Measurements from ENCODE around the gene PALLD.
A peak's percentile ranks its signal among the peaks of the same experiment; 100 is the strongest.
"Not testable (repeated sequence)": the region's sequence is repeated elsewhere in the genome, so short reads cannot be mapped to it uniquely, and the experiment has no call there.

The PALLD gene

GRCh38 chr4:168678751-168679366, 182.0 kb downstream of the PALLD start:
- no peak for DNase-seq (ENCODE audit: low spot score)

GRCh38 chr4:168679397-168679796, 182.5 kb downstream of the PALLD start:
- DNase-seq (ENCODE audit: low spot score): no peak

DNA sequence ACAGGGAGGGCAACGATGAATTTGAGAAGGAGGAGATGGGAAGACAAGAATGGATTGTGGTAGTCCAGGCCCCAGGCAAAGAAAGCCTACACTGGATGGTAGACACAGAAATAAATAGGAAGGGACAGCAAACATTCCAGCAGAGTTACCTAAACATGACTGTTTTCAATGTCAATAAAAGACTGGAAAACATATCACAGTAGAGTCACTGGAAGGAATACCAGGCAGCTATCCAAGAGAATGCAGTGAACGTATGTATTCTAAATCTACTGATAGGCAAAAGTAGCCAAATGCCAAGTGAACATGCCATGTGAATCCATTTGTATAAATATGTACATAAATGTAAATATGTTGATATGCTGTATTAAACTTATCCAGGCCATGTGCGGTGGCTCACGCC, 183.0 kb downstream of the PALLD start:
- no peak for DNase-seq (ENCODE audit: low spot score)

- no peak for DNase-seq (ENCODE audit: low spot score)
Observed at GRCh38 chr4:168682898-168683500, 186.1 kb downstream of the PALLD start.

GRCh38 chr4:168683595-168683994, 186.7 kb downstream of the PALLD start:
- DNase-seq (ENCODE audit: low spot score): no peak

GRCh38 chr4:168685136-168685809, 188.4 kb downstream of the PALLD start:
- DNase-seq (ENCODE audit: low spot score): peak; percentile 16

DNA sequence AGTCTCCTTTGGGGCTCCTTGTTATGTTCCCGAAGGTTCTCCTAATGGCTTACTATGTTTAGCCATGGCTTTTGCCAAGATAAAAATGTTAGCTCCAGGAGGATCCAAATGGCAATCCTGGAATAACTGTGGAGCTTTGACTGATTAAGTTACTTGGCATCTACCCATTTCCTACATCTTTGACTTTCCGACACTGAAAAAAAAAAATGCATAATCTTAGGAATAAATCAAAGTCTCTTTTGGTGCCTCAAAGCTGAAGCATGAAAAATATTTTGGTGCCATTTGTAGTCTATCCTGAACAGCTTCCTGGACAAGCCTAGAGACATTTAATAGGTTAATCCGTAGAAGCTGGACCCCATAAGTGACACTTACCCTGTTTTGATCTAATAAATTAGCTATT, 191.7 kb downstream of the PALLD start:
- DNase-seq (ENCODE audit: low spot score): no peak

DNA sequence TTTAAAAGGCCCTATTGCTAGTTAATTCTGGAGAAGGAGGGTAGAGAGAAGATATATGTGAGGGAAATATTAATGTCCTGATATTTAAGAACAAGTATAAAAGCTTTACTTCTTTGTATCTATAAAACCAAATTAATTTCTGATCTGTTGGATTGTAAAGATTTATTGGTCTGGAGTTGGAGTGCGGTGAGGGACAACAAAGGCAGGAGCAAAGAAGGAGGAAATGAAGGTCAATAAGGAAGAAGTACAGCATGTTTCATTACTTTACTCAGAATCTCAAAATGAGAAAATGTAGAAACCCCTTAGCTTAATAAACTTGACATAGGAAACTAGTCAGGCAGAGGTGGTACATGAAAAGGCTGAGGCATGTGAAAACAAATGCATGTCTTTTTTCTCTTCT, 192.9 kb downstream of the PALLD start:
- no peak for DNase-seq (ENCODE audit: low spot score)

GRCh38 chr4:168690199-168690598, 193.3 kb downstream of the PALLD start:
- no peak for DNase-seq (ENCODE audit: low spot score)

DNA sequence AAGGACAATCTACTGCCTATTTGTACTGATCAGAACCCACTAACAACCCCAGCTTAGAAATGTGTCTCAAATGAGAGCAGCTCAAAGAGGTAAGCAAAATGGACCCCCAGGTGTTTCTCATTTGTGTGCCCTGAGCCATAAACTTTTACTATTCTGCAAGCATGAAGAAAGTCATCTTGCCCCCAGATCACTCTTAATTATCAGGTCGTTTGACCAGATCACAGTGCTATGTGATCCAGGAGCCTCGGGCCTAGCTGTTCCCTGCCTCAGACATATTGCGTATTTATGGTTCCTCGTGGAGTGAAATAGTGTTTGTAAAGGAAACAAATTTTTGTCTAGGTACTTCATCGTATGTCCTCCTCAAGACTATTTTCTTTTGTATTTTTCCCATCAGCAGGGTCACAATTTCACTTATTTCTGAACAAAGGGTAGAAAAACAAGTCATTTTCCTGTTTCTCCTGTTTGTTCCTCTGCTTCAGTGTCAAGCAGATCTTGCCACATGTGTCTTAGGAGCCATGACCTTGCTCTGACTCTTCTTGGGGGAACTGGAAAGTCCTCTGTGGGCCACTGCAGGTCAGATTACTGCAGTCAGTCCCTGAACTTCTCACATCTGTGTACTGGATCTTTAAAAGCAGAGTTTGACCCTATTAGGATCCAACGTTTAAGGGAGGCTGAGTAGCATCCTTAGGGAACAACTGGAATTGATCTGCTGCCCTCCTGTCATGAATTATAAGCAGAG, 194.9 kb downstream of the PALLD start:
- DNase-seq (ENCODE audit: low spot score): no peak

DNA sequence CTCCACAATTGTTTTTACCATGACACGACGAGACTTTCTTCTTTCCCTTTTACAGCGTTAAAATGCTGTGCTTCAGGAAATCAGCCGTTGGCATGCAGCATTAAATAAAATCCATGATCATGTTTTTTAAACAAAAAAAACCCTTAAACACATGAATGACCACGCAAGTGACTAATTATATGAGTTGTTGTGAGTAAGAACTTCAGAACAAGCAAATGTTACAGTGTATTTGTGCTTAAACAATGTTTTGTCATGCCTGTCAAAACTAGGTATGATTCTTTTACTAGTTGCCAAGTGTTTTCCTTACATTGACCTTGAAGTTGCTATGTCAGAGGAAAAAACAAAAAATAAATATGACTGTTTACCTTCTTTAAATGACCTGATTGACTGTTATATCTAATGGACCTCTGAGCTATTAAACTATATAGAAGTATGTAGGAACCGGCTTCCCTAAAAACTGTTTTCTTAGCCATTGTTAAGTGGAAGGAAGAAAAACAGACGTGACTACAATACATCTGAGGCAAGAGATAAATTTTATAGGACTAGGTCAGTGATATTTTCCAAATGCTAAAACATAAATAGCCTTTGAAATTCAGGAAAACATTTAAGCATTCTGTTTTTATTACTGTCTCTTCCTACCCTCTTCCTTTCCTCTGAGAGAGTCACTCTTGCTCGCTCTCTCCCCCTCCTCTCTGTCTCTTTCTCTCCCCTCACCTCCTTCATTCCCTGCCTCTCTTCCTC, 197.1 kb downstream of the PALLD start:
- DNase-seq (ENCODE audit: low spot score): no peak

- DNase-seq (ENCODE audit: low spot score): no peak
Observed at GRCh38 chr4:168694667-168695066, 197.8 kb downstream of the PALLD start.

DNA sequence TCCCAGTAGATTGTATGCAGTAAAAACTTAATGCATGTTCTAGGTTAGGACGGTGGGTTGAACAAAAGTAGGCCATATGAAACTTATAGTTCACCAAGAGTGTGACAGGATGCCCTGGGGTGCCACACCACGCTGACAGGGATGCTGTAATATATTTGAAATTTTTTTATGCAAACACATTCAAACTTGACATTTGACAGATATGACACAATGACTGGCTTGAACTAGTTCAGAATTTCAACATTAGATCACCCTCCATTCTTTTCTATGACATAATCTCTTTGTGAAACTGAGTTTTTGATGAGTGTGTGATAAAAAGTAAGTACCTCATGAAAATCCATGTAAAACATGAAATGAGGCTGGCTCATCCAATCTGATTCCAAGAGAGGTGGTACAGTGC, 198.4 kb downstream of the PALLD start:
- no peak for DNase-seq (ENCODE audit: low spot score)

- no peak for DNase-seq (ENCODE audit: low spot score)
Observed at GRCh38 chr4:168696280-168696679, 199.4 kb downstream of the PALLD start.

GRCh38 chr4:168696826-168697225, 200.0 kb downstream of the PALLD start:
- DNase-seq (ENCODE audit: low spot score): no peak

- DNase-seq (ENCODE audit: low spot score): no peak
Observed at GRCh38 chr4:168699224-168699878, 202.5 kb downstream of the PALLD start.

GRCh38 chr4:168701061-168701460, 204.2 kb downstream of the PALLD start:
- no peak for DNase-seq (ENCODE audit: low spot score)

- not testable (repeated sequence) for DNase-seq (ENCODE audit: low spot score)
Observed at GRCh38 chr4:168702581-168703087, 205.8 kb downstream of the PALLD start.

DNA sequence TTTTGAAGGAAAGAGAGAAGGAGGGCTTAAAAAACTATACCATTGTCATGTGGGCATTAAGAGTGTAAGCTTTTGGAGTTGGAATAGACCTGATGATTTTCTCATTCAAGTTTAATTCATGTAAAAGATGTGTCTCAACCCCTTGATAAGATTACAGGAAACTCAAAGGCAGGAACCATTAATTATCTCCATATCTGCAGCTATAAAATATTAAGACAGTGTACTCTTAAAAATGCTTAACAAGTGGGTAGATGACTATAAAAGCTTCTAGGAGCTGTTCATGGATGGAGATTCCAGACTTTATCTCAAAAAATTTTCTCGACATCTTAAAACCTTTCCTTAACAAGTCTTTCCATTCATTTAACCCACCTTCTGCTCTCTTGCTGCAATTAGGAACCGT, 208.3 kb downstream of the PALLD start:
- DNase-seq (ENCODE audit: low spot score): no peak

- DNase-seq (ENCODE audit: low spot score): no peak
Observed at GRCh38 chr4:168707205-168707604, 210.4 kb downstream of the PALLD start.

- no peak for DNase-seq (ENCODE audit: low spot score)
Observed at GRCh38 chr4:168708108-168708507, 211.3 kb downstream of the PALLD start.
